H9 (cell line): ENCODE results near the gene UQCR11. TPM values are rescaled to one million over a fixed set of nuclear protein-coding genes. Genes with fewer than 3 reads are reported as not detected.
A peak's percentile ranks its signal among the peaks of the same experiment; 100 is the strongest.

ENCODE experiments used
- DNase-seq: peaks from one replicate; pipeline ENCODE4 v3.0.0-alpha.2; 2017
- H2AFZ ChIP-seq: one replicate; pipeline ENCODE4 v1.6.1; 2013; ENCODE audit warnings: mild to moderate bottlenecking, low read length, control low read depth, moderate library complexity
- H2AK5ac ChIP-seq: 2 replicates; pipeline ENCODE4 v1.6.1; 2013; ENCODE audit warnings: low read length, control low read depth, mixed read lengths; ENCODE audit not compliant: insufficient read length
- H2BK120ac ChIP-seq: one replicate; pipeline ENCODE4 v1.6.1; 2013; ENCODE audit warnings: low read depth, mild to moderate bottlenecking, low read length, control low read depth, inconsistent platforms; ENCODE audit not compliant: poor library complexity, severe bottlenecking
- H2BK12ac ChIP-seq: 2 replicates; pipeline ENCODE4 v1.6.1; 2013; ENCODE audit warnings: low read length, control low read depth, mixed read lengths, low read depth; ENCODE audit not compliant: insufficient read length
- H2BK15ac ChIP-seq: 2 replicates; pipeline ENCODE4 v1.6.1; 2013; ENCODE audit warnings: low read depth, low read length, control low read depth
- H2BK20ac ChIP-seq: one replicate; pipeline ENCODE4 v1.6.1; 2013; ENCODE audit warnings: low read depth, mild to moderate bottlenecking, low read length, control low read depth, inconsistent platforms; ENCODE audit not compliant: poor library complexity, severe bottlenecking
- H2BK5ac ChIP-seq: 2 replicates; pipeline ENCODE4 v1.6.1; 2013; ENCODE audit warnings: low read length, control low read depth, mixed read lengths; ENCODE audit not compliant: insufficient read length
- H3K14ac ChIP-seq: 2 replicates; pipeline ENCODE4 v1.6.1; 2013; ENCODE audit warnings: low read length, control low read depth; ENCODE audit not compliant: insufficient read depth
- H3K18ac ChIP-seq: 2 replicates; pipeline ENCODE4 v1.6.1; 2013; ENCODE audit warnings: low read depth, mild to moderate bottlenecking, mixed read lengths, low read length, control low read depth; ENCODE audit not compliant: insufficient read length
- H3K23ac ChIP-seq: 2 replicates; pipeline ENCODE4 v1.6.1; 2013; ENCODE audit warnings: low read length, control low read depth, mixed read lengths, low read depth; ENCODE audit not compliant: insufficient read length
- H3K23me2 ChIP-seq: 2 replicates; pipeline ENCODE4 v1.6.1; 2013; ENCODE audit warnings: low read depth, mild to moderate bottlenecking, mixed read lengths, low read length, control low read depth; ENCODE audit not compliant: insufficient read length, poor library complexity, severe bottlenecking
- H3K27ac ChIP-seq: 2 replicates; pipeline ENCODE4 v1.5.1; 2013; ENCODE audit warnings: low read length, control low read depth, mixed read lengths, low read depth; ENCODE audit not compliant: insufficient read length
- H3K27me3 ChIP-seq: 2 replicates; pipeline ENCODE4 v1.6.1; 2013; ENCODE audit warnings: low read length, control low read depth, inconsistent platforms; ENCODE audit not compliant: insufficient read depth
- H3K4ac ChIP-seq: 2 replicates; pipeline ENCODE4 v1.6.1; 2013; ENCODE audit warnings: low read depth, mild to moderate bottlenecking, control low read depth, inconsistent platforms, low read length, moderate library complexity
- H3K4me1 ChIP-seq: 2 replicates; pipeline ENCODE4 v1.6.1; 2013; ENCODE audit warnings: low read length, control low read depth, inconsistent platforms; ENCODE audit not compliant: insufficient read depth
- H3K4me2 ChIP-seq: 2 replicates; pipeline ENCODE4 v1.6.1; 2013; ENCODE audit warnings: low read length, control low read depth, mixed read lengths; ENCODE audit not compliant: insufficient read length, insufficient read depth
- H3K56ac ChIP-seq: 2 replicates; pipeline ENCODE4 v1.6.1; 2013; ENCODE audit warnings: low read depth, mild to moderate bottlenecking, mixed read lengths, low read length, control low read depth; ENCODE audit not compliant: insufficient read length
- H3K79me1 ChIP-seq: 2 replicates; pipeline ENCODE4 v1.6.1; 2013; ENCODE audit warnings: low read depth, mild to moderate bottlenecking, moderate library complexity, low read length, control low read depth, inconsistent platforms; ENCODE audit not compliant: insufficient read depth, poor library complexity, severe bottlenecking
- H3K79me2 ChIP-seq: 2 replicates; pipeline ENCODE4 v1.6.1; 2013; ENCODE audit warnings: low read length, control low read depth, inconsistent platforms; ENCODE audit not compliant: insufficient read depth
- H3K9ac ChIP-seq: 2 replicates; pipeline ENCODE4 v1.6.1; 2013; ENCODE audit warnings: low read length, control low read depth, mixed read lengths; ENCODE audit not compliant: insufficient read length; ENCODE audit errors: extremely low read depth
- H3K9me3 ChIP-seq: one replicate; pipeline ENCODE4 v1.6.1; 2013; ENCODE audit warnings: low read depth, low read length, inconsistent platforms; ENCODE audit not compliant: control insufficient read depth
- H3T11ph ChIP-seq: one replicate; pipeline ENCODE4 v1.6.1; 2013; ENCODE audit warnings: mild to moderate bottlenecking, low read length, control low read depth, inconsistent platforms
- H4K20me1 ChIP-seq: one replicate; pipeline ENCODE4 v1.6.1; 2013; ENCODE audit not compliant: control insufficient read depth, insufficient read length, insufficient read depth
- H4K5ac ChIP-seq: 2 replicates; pipeline ENCODE4 v1.6.1; 2013; ENCODE audit warnings: low read depth, mild to moderate bottlenecking, mixed read lengths, low read length, control low read depth; ENCODE audit not compliant: insufficient read length
- H4K8ac ChIP-seq: replicated peaks from 2 replicates; pipeline ENCODE4 v1.6.1; 2013; ENCODE audit warnings: low read length, control low read depth, mixed read lengths, low read depth; ENCODE audit not compliant: insufficient read length
- H4K91ac ChIP-seq: 2 replicates; pipeline ENCODE4 v1.6.1; 2013; ENCODE audit warnings: low read depth, mild to moderate bottlenecking, moderate library complexity, mixed read lengths, low read length, control low read depth; ENCODE audit not compliant: insufficient read length
- H3K27ac Mint-ChIP-seq, 3 experiments: 2 replicates in 2 of 3; 3 replicates in 1 of 3; pipeline ENCODE4 v1.8.0; 2020 to 2021; ENCODE audit warnings: mixed read lengths in 3 of 3, mild to moderate bottlenecking in 1 of 3, moderate library complexity in 1 of 3
- H3K27me3 Mint-ChIP-seq: 2 replicates; pipeline ENCODE4 v1.8.0; 2021; ENCODE audit warnings: low read depth, mild to moderate bottlenecking, moderate library complexity, mixed read lengths
- H3K36me3 Mint-ChIP-seq, 3 experiments: 2 replicates in 2 of 3; 3 replicates in 1 of 3; pipeline ENCODE4 v1.8.0; 2020 to 2021; ENCODE audit warnings: low read depth in 3 of 3, mixed read lengths in 3 of 3; ENCODE audit not compliant: insufficient read depth in 1 of 3
- H3K4me1 Mint-ChIP-seq, 2 experiments: 2 replicates each; pipeline ENCODE4 v1.8.0; 2020; ENCODE audit warnings: mixed read lengths in 2 of 2
- H3K4me3 Mint-ChIP-seq, 2 experiments: 2 replicates in 1 of 2; 3 replicates in 1 of 2; pipeline ENCODE4 v1.8.0; 2020 to 2021; ENCODE audit warnings: mild to moderate bottlenecking in 2 of 2, mixed read lengths in 2 of 2, moderate library complexity in 1 of 2
- H3K9me3 Mint-ChIP-seq, 2 experiments: 2 replicates in 1 of 2; 3 replicates in 1 of 2; pipeline ENCODE4 v1.8.0; 2020; ENCODE audit warnings: mild to moderate bottlenecking in 2 of 2, mixed read lengths in 2 of 2, moderate library complexity in 1 of 2
- WGBS: extraction: QIAGEN DNeasy Blood & Tissue Kit; methylation state at CpG from one replicate; pipeline ENCODE4 v1.1.7; 2013; ENCODE audit warnings: missing lambda C conversion rate, low lambda C conversion rate, mixed read lengths; ENCODE audit not compliant: insufficient read length; ENCODE audit errors: extremely low coverage; 5-methylcytosine and 5-hydroxymethylcytosine counted together
- total RNA-seq: library from RNA; stranded (reverse); gene quantifications from 2 replicates; pipeline ENCODE4 v1.2.1, GENCODE V29; 2021
- TF ChIP-seq, protein P1 (sequence below): fragments of 200-600 bp; sonication (generic); conservative IDR thresholded peaks from 3 replicates; pipeline ENCODE4 v1.8.0; 2021; ENCODE audit warnings: antibody characterized with exemption, mild to moderate bottlenecking

Gene UQCR11
- total RNA-seq, 1 experiment from 2014 or later = 174 TPM

DNA sequence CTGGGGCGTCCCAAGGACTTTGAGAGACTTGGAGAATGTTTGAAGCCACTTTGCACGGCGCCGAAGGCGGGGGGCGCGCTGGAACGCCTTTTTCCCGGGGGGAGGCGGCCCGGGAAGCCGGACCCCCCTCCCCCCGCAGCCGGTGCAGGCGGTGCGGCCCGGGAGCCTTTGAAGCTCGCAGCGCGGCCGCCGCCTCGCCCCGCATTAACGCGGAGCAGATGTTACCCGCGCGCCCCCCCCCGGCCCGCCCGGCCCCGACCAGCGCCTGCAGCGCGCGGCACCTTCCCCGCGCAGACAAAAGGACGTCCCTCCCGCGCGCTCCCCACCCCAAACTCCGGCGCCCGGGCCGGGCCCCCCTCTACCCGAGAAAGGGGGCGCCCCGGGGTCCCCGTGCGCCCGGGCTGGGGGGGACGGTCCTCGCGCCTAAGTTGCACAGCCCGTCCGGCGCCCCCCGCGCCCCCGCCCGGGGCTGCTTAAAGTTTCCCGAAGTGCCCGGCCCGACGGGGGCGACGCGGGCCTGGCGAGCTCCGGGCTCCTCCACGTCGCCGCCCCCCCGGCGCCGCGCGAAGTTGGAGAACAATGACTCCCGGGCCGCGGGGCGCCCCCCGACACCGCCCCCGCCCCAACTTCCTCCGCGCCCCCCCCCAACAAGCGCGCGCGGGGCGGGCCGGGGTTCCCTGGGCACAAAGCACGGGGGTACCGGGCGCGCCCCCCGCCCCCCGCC lies 46.5 kb upstream of the UQCR11 start:
- no peak overlapping the region for H4K5ac ChIP-seq
- H2BK20ac ChIP-seq = no peak overlapping the region
- H2BK120ac ChIP-seq = no peak overlapping the region
- H2AK5ac ChIP-seq = no peak overlapping the region
- no peak overlapping the region for H4K8ac ChIP-seq
- H2BK5ac ChIP-seq = no peak overlapping the region
- no peak overlapping the region for H3K27ac ChIP-seq
- H3K23me2 ChIP-seq = peaks cover 9% of the 10 kb centered on the region
- no peak overlapping the region for H3K56ac ChIP-seq
- no CpG with 5 or more reads among the region's 101 CpGs for WGBS
- H3K79me1 ChIP-seq = peaks cover 9% of the 10 kb centered on the region
- no peak overlapping the region for H4K91ac ChIP-seq
- H2BK12ac ChIP-seq = no peak overlapping the region
- H3K27ac Mint-ChIP-seq = peak overlapping the region; percentile 97 to 99 (median 98); a peak in 6 of 7 replicates
- H3K4me3 Mint-ChIP-seq = peak overlapping the region; percentile 95 to 98
- peaks cover 0 to 2% of the 10 kb centered on the region in 2 experiments; a peak in 2 of 5 replicates for H3K9me3 Mint-ChIP-seq
- peaks cover 9% of the 10 kb centered on the region; the same call in 1 of the 2 replicates for H3K79me2 ChIP-seq
- H3K27me3 ChIP-seq = no peaks in the 10 kb centered on the region
- TF ChIP-seq, protein P1, sequence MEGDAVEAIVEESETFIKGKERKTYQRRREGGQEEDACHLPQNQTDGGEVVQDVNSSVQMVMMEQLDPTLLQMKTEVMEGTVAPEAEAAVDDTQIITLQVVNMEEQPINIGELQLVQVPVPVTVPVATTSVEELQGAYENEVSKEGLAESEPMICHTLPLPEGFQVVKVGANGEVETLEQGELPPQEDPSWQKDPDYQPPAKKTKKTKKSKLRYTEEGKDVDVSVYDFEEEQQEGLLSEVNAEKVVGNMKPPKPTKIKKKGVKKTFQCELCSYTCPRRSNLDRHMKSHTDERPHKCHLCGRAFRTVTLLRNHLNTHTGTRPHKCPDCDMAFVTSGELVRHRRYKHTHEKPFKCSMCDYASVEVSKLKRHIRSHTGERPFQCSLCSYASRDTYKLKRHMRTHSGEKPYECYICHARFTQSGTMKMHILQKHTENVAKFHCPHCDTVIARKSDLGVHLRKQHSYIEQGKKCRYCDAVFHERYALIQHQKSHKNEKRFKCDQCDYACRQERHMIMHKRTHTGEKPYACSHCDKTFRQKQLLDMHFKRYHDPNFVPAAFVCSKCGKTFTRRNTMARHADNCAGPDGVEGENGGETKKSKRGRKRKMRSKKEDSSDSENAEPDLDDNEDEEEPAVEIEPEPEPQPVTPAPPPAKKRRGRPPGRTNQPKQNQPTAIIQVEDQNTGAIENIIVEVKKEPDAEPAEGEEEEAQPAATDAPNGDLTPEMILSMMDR = no peak
- no peak for DNase-seq
- no peak overlapping the region for H3T11ph ChIP-seq
- no peak overlapping the region for H3K4ac ChIP-seq
- H3K4me1 Mint-ChIP-seq = peaks cover 10 to 21% of the 10 kb centered on the region in 2 experiments
- H2BK15ac ChIP-seq = no peak overlapping the region
- H3K9ac ChIP-seq = peak overlapping the region; percentile 62
- no peak overlapping the region for H2AFZ ChIP-seq
- peaks cover 6% of the 10 kb centered on the region; the same call in 1 of the 2 replicates for H3K27me3 Mint-ChIP-seq
- H3K36me3 Mint-ChIP-seq = peaks cover 13 to 38% (median 24%) of the 10 kb centered on the region in 3 experiments
- H3K23ac ChIP-seq = no peak overlapping the region
- no peaks in the 10 kb centered on the region for H3K9me3 ChIP-seq
- H3K4me1 ChIP-seq = no peaks in the 10 kb centered on the region
- H3K18ac ChIP-seq = peak overlapping the region; percentile 84
- peak overlapping the region; percentile 45; the same call in 1 of the 2 replicates for H3K14ac ChIP-seq
- no peaks in the 10 kb centered on the region for H4K20me1 ChIP-seq
- H3K4me2 ChIP-seq = peak overlapping the region; percentile 78
